ENCODE measurements around the gene ULBP1. TPM values are rescaled to one million over a fixed set of nuclear protein-coding genes. Genes with fewer than 3 reads are reported as not detected.
"Not testable (repeated sequence)": the region's sequence is repeated elsewhere in the genome, so short reads cannot be mapped to it uniquely, and the experiment has no call there.

The ULBP1 gene
- total RNA-seq, 2 experiments from 2014 or later, result 2.5 to 2.7 TPM

DNA sequence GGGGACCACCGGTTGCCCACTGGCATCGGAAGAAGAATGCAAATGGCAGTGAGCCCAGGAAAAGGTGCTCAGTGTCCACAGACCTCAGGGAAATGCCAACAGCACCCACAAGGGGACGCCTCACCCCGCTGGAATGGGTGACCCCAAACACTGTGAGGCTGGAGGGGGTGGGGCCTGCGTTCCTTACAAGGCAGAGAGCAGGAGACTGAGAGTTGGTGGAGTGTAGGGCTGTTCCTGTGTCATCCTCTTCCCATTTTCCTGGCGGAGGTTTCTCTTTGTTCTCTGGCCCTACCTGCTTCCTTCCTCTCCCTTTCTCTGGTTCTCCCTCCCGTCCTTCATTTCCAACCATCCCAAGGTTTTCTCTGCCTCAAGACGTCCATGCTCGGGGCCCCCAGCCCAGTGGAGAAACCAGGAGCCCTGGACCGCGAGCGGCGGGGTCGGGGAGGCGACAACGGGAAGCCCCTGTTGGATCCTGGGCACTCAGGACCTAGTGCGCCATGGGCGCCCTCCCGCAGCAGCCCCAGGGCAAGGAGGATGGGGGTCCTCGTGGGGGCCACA, 25.7 kb upstream of the ULBP1 start:
- TF ChIP-seq, protein P1, sequence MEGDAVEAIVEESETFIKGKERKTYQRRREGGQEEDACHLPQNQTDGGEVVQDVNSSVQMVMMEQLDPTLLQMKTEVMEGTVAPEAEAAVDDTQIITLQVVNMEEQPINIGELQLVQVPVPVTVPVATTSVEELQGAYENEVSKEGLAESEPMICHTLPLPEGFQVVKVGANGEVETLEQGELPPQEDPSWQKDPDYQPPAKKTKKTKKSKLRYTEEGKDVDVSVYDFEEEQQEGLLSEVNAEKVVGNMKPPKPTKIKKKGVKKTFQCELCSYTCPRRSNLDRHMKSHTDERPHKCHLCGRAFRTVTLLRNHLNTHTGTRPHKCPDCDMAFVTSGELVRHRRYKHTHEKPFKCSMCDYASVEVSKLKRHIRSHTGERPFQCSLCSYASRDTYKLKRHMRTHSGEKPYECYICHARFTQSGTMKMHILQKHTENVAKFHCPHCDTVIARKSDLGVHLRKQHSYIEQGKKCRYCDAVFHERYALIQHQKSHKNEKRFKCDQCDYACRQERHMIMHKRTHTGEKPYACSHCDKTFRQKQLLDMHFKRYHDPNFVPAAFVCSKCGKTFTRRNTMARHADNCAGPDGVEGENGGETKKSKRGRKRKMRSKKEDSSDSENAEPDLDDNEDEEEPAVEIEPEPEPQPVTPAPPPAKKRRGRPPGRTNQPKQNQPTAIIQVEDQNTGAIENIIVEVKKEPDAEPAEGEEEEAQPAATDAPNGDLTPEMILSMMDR (IDR thresholded peaks at IDR 0.05), result peak; percentile 38
- H3K9me3 Mint-ChIP-seq; H3K27ac Mint-ChIP-seq; DNase-seq; POLR2A ChIA-PET; H3K36me3 Mint-ChIP-seq (ENCODE audit: low read depth): not testable (repeated sequence)
- CTCF ChIA-PET, result interaction anchor here (1.5 kb wide), 1 partner anchor 79 kb away, joined by 5 read pairs; no protein-coding TSS in a partner anchor
- intact Hi-C loops (cut with micrococcal nuclease), result loop anchor here (5.0 to 10.0 kb wide), 2 partner anchors 64 to 407 kb away; no protein-coding TSS in a partner anchor
- Mint-ChIP-seq H3K27me3 (peaks cover 69% of the 10 kb centered on the region), H3K4me3 (peak overlapping the region; percentile 67), H3K4me1 (ENCODE audit: low read depth) (peaks cover 35% of the 10 kb centered on the region)
- peak; percentile 56 for ATAC-seq

GRCh38 chr6:149938571-149939355, 25.0 kb upstream of the ULBP1 start:
- Mint-ChIP-seq H3K9me3 (no peaks in the 10 kb centered on the region), H3K27me3 (peaks cover 62% of the 10 kb centered on the region), H3K4me3 (peak overlapping the region; percentile 67), H3K4me1 (ENCODE audit: low read depth) (peaks cover 35% of the 10 kb centered on the region), H3K27ac (peak overlapping the region; percentile 8), H3K36me3 (ENCODE audit: low read depth) (no peaks in the 10 kb centered on the region)
- TF ChIP-seq, protein P1 (IDR thresholded peaks at IDR 0.05), result no peak
- CTCF ChIA-PET, result interaction anchor here (1.3 to 1.5 kb wide), 2 partner anchors 23 to 78 kb away, joined by 3 to 5 read pairs; no protein-coding TSS in a partner anchor
- POLR2A ChIA-PET, result no interaction called here
- ATAC-seq (peak; percentile 13), DNase-seq (peak; percentile 69)
- intact Hi-C loops (cut with micrococcal nuclease), result loop anchor here (5.0 to 10.0 kb wide), 2 partner anchors 64 to 406 kb away; no protein-coding TSS in a partner anchor

DNA sequence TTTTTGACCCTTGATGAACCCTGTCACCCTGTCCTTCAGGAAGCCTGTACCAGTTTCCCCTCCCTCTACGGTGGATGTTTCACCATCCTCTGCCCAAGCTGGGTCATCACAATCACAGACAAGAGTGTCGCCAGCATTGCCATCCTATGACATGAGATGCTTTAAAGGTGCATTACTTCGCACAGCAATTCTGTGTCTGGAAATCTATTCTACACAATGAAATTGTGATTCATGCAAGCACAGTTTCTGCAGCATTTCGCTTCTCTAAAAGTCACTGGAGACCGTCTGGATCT, 24.4 kb upstream of the ULBP1 start:
- ATAC-seq (no peak), DNase-seq (no peak)
- Mint-ChIP-seq H3K36me3 (ENCODE audit: low read depth) (no peaks in the 10 kb centered on the region), H3K27me3 (peaks cover 58% of the 10 kb centered on the region), H3K4me3 (peak overlapping the region; percentile 67), H3K4me1 (ENCODE audit: low read depth) (peaks cover 33% of the 10 kb centered on the region), H3K9me3 (no peaks in the 10 kb centered on the region), H3K27ac (peak overlapping the region; percentile 8)
- CTCF ChIA-PET, result interaction anchor here (1.3 to 1.5 kb wide), 2 partner anchors 22 to 78 kb away, joined by 3 to 5 read pairs; no protein-coding TSS in a partner anchor
- TF ChIP-seq, protein P1 (IDR thresholded peaks at IDR 0.05), result no peak
- intact Hi-C loops (cut with micrococcal nuclease), result loop anchor here (5.0 to 10.0 kb wide), 2 partner anchors 63 to 405 kb away; no protein-coding TSS in a partner anchor
- POLR2A ChIA-PET, result no interaction called here

DNA sequence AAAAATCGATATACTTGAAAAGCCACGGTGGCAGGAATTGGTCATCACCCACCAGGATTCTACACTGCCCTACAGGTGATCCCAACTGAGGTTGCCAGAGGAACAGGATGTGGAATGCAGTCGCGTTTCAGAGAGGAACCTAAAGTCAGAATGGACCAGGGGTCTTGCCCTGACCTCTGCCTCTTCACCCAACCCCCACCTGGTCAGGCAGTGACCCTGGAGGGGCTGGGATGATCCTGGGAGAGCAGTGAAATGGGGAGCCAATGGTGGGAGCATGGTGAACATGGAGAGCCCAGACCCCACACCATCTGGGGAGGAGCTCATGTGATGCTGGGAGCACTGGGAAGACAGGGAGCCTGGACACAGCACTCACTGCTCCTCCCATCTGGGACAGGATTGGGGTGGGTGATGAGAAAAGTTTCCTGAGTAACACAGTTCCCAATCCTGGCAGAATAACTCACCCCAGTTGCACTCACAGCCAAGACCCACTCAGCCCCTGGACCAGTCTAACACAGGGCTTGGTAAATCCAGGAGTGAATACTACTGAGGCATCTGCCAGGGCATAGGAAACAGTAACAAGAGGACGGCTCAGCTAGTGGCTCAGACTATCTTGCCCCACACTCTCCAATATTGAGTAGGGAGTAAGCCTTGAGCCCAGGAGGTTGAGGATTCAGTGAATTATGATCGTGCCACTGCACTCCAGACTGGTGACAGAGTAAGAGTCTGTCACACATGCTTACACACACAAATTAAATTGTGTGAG, 23.7 kb upstream of the ULBP1 start:
- H3K27ac Mint-ChIP-seq, result no peak overlapping the region
- ATAC-seq (no peak), DNase-seq (no peak)
- ChIA-PET POLR2A (interaction anchor here (1.0 kb wide), 1 partner anchor 50 kb away, joined by 4 read pairs; no protein-coding TSS in a partner anchor), CTCF (interaction anchor here (1.0 to 1.5 kb wide), 4 partner anchors 21 to 131 kb away, joined by 3 to 7 read pairs (median 3); no protein-coding TSS in a partner anchor)
- H3K36me3 Mint-ChIP-seq (ENCODE audit: low read depth), result no peaks in the 10 kb centered on the region
- H3K9me3 Mint-ChIP-seq, result no peaks in the 10 kb centered on the region
- intact Hi-C loops (cut with micrococcal nuclease), result loop anchor here (5.0 to 10.0 kb wide), 2 partner anchors 62 to 405 kb away; no protein-coding TSS in a partner anchor
- peaks cover 27% of the 10 kb centered on the region for H3K4me1 Mint-ChIP-seq (ENCODE audit: low read depth)
- TF ChIP-seq, protein P1 (IDR thresholded peaks at IDR 0.05), result no peak
- peaks cover 51% of the 10 kb centered on the region for H3K27me3 Mint-ChIP-seq
- peak overlapping the region; percentile 26 for H3K4me3 Mint-ChIP-seq
